Kidney capillary endothelial cell (primary cell): ENCODE measurements around the gene IL15RA.
A peak's percentile ranks its signal among the peaks of the same experiment; 100 is the strongest.
"Not testable (repeated sequence)": the region's sequence is repeated elsewhere in the genome, so short reads cannot be mapped to it uniquely, and the experiment has no call there.

ENCODE experiments used
- DNase-seq: peaks from one replicate; pipeline ENCODE4 v3.0.0-alpha.2; 2018; ENCODE audit warnings: low spot score

Gene IL15RA

GRCh38 chr10:5921746-5922145 is 55.6 kb downstream of the IL15RA start:
- DNase-seq = no peak

- DNase-seq = no peak
Observed at GRCh38 chr10:5919568-5919967, 57.8 kb downstream of the IL15RA start.

DNA sequence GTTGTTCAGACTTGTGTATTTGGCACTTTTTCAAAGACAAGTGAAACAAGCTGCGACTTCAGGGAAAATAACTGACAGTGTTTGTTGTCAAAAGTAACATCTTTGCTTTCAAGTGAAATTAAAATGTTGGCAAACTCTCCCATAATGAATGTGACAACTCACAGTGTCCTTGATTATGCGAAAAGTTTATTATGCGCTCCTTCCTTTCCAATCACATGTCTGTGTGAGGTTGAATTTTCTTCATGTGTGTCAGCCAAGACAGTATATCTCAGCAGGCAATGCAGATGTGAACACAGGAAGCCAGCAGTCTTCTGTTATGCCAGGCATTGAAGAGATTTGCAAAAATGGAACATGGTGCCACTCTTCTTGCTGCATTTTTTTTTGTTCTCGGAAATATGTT is 58.6 kb downstream of the IL15RA start:
- no peak for DNase-seq

DNA sequence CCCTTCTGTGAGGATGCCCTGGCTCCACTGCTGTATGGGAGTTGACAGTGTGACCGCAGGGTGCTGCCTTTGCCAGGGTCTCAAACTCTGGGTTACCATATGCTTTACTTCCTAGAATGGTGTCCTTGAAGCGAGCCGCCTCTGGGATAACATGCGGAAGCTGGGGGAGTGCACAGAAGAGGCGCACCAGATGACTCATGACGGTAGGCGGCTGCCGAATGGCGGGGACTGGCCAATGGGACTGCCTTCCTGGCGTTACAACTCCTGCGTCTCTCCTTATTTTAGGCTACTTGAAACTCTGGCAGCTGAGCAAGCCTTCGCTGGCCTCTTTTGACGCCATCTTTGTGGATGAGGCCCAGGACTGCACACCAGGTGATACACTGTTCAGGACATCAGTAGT is 60.0 kb downstream of the IL15RA start:
- DNase-seq = no peak

GRCh38 chr10:5915451-5915850 is 61.9 kb downstream of the IL15RA start:
- no peak for DNase-seq

DNA sequence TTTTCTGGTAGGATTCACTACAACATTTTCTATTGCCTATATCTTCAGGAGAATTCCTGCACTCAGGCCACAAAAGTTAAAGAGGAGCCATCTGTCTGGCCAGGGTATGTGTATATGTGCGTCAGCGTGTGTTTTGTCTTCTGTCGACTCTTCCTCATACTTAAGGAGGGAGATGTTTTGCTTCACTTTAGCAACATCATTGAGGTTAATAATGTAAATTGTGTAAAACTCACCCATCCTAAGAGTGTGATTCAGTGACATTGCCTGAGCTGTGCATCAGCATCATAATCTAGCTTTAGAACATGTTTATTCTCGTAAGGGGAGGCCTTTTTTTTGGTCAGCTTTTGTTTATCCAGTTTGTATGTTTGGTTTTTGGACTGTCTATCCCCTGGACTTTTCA is 63.6 kb downstream of the IL15RA start:
- no peak for DNase-seq

DNA sequence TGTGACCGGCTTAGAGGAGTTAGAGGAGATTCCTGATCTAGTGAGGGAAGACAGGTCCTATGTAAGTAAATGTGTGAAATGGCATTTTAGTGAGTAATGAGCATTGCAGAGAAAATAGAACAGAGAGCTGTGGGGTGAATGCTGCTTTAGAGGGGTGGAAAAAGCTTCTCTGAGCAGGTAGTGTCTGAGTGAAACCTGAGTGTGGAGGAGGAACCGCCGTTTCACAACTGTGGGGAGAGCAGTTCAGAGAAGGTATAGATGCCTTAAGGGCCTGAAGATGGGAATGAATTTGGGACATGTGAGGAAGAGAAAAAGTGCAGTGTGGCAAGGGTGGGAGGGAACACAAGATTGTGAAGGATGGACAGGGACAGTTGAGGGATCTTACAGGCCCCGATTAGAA is 65.7 kb downstream of the IL15RA start:
- DNase-seq = no peak

- no peak for DNase-seq
Observed at GRCh38 chr10:5910323-5911100, 66.8 kb downstream of the IL15RA start.

GRCh38 chr10:5908676-5909075 is 68.7 kb downstream of the IL15RA start:
- not testable (repeated sequence) for DNase-seq

DNA sequence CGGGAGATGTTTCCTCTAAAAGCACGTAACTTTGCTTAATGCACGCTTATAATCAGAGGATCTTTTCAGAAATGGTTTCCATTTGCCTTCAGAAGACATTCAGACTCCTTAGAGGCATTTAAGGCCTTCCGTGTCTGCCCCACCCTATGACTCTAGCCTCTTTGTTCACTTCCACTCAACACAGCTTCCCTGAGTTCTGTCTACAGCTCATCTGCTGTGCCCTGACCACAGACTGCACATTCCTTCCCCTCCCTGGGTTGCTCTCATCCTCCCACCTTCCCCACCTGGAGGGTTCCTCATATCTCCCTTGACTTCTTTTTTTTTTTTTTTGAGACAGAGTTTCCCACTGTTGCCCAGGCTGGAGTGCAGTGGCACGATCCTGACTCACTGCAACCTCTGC is 70.7 kb downstream of the IL15RA start:
- DNase-seq = no peak

DNA sequence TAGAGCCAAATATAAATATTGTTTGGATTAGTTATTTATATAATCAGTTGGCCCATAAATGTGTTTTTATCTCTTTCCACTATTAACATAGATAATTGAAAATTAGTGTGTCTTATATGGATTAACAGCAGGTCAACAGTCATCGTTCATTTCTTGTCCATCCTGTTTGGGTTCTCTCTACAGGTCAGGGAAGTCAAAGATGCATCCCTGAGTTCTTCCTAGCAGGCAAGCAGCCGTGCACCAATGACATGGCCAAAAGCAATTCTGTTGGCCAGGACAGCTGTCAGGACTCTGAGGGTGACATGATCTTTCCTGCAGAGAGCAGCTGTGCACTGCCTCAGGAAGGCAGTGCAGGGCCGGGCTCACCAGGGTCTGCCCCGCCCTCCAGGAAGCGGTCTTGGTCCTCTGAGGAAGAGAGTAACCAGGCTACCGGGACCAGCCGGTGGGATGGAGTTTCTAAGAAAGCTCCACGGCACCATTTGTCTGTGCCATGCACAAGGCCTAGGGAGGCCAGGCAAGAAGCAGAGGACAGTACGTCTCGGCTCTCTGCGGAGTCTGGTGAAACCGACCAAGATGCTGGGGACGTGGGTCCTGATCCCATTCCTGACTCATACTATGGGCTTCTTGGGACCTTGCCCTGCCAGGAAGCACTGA is 71.4 kb downstream of the IL15RA start:
- DNase-seq = peak; percentile 52

- DNase-seq = no peak
Observed at GRCh38 chr10:5904227-5904626, 73.1 kb downstream of the IL15RA start.

DNA sequence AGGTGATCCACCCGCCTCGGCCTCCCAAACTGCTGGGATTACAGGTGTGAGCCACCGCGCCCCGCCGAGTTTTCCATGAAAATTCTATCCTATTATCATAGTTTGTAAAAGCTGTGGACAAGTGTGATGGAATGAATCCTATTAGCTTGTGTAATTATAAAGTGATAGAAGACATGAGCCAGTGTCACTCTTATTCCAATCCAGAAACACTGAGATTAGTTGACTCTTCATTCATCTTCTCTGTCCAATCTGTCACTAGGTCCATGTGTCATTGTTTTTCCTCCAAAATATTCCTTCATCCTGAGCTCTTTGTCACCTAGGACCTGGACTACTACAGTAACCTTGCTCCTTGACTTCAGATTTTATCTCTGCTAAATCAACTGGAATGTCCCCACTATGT is 73.8 kb downstream of the IL15RA start:
- DNase-seq = no peak

GRCh38 chr10:5902511-5903274 is 74.7 kb downstream of the IL15RA start:
- DNase-seq = no peak
